ENCODE measurements around the gene POLR2J2.
"Not testable (repeated sequence)": the region's sequence is repeated elsewhere in the genome, so short reads cannot be mapped to it uniquely, and the experiment has no call there.

DNA sequence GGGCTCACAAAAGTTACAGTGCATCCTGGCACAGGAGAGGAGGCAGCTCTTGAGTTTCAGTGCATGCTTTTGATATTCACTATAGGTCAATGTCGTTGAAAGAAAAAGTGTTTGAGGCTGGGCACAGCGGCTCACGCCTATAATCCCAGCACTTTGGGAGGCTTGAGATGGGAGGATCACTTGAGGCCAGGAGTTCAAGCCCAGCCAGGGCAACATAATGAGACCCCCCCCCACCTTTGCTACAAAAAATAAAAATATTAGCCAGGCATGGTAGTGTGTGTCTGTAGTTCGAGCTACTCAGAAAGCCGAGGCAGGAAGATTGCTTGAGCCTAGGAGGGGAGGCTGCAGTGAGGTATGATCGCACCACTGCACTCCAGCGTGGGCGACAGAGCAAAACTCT lies 53.3 kb downstream of the POLR2J2 start:
- not testable (repeated sequence) for TF ChIP-seq CTCF (IDR thresholded peaks at IDR 0.05; ENCODE audit: insufficient read depth, low read length, poor library complexity, severe bottlenecking); EZH2phosphoT487 (conservative IDR thresholded peaks at IDR 0.05; ENCODE audit: low read length)
